Trophoblast cell (in vitro differentiated cells and primary cell): ENCODE measurements around the gene CNBD2.

Experiments used
- DNase-seq, 2 donors: peaks; one replicate each; pipeline ENCODE4 v3.0.0-alpha.2; 2016
- H2AFZ ChIP-seq: 2 replicates; pipeline ENCODE4 v1.6.1; 2013; ENCODE audit warnings: low read length, moderate library complexity, mild to moderate bottlenecking; ENCODE audit not compliant: insufficient read depth, poor library complexity
- H2AK5ac ChIP-seq: 2 replicates; pipeline ENCODE4 v1.6.1; 2013; ENCODE audit warnings: mild to moderate bottlenecking, low read length
- H2BK120ac ChIP-seq: 2 replicates; pipeline ENCODE4 v1.6.1; 2013; ENCODE audit warnings: low read length, mild to moderate bottlenecking, moderate library complexity; ENCODE audit not compliant: insufficient read depth, poor library complexity
- H2BK12ac ChIP-seq: 2 replicates; pipeline ENCODE4 v1.6.1; 2013; ENCODE audit warnings: mild to moderate bottlenecking, low read length, moderate library complexity
- H2BK5ac ChIP-seq: 2 replicates; pipeline ENCODE4 v1.6.1; 2013; ENCODE audit warnings: low read length, low read depth, moderate library complexity, mild to moderate bottlenecking; ENCODE audit not compliant: poor library complexity
- H3K14ac ChIP-seq: 2 replicates; pipeline ENCODE4 v1.6.1; 2013; ENCODE audit warnings: mild to moderate bottlenecking, low read length
- H3K18ac ChIP-seq: 2 replicates; pipeline ENCODE4 v1.6.1; 2013; ENCODE audit warnings: mild to moderate bottlenecking, low read length
- H3K23ac ChIP-seq: 2 replicates; pipeline ENCODE4 v1.6.1; 2013; ENCODE audit warnings: low read length
- H3K27ac ChIP-seq: 2 replicates; pipeline ENCODE4 v1.5.1; 2013; ENCODE audit warnings: low read depth, mild to moderate bottlenecking, inconsistent platforms, low read length, moderate library complexity
- H3K27me3 ChIP-seq: 2 replicates; pipeline ENCODE4 v1.6.1; 2013; ENCODE audit warnings: inconsistent platforms, mild to moderate bottlenecking, low read length, moderate library complexity; ENCODE audit not compliant: insufficient read depth
- H3K36me3 ChIP-seq, 2 experiments: 1 replicate in 1 of 2; 2 replicates in 1 of 2; pipeline ENCODE4 v1.6.1; 2013; ENCODE audit warnings: low read length in 2 of 2, mild to moderate bottlenecking in 2 of 2, moderate library complexity in 1 of 2; ENCODE audit not compliant: insufficient read depth in 2 of 2, control insufficient read depth in 1 of 2
- H3K4ac ChIP-seq: 2 replicates; pipeline ENCODE4 v1.6.1; 2013; ENCODE audit warnings: low read depth, mild to moderate bottlenecking, low read length, moderate library complexity
- H3K4me1 ChIP-seq, 2 experiments: 1 replicate in 1 of 2; 2 replicates in 1 of 2; pipeline ENCODE4 v1.6.1; 2013; ENCODE audit warnings: low read length in 2 of 2, mild to moderate bottlenecking in 2 of 2, moderate library complexity in 1 of 2; ENCODE audit not compliant: insufficient read depth in 2 of 2, control insufficient read depth in 1 of 2
- H3K4me2 ChIP-seq: 2 replicates; pipeline ENCODE4 v1.6.1; 2013; ENCODE audit warnings: inconsistent platforms, mild to moderate bottlenecking, low read length, moderate library complexity
- H3K4me3 ChIP-seq: 2 replicates; pipeline ENCODE4 v1.5.1; 2013; ENCODE audit warnings: mild to moderate bottlenecking, low read depth, low read length, inconsistent platforms
- H3K79me1 ChIP-seq: one replicate; pipeline ENCODE4 v1.6.1; 2013; ENCODE audit warnings: low read length
- H3K79me2 ChIP-seq: 2 replicates; pipeline ENCODE4 v1.6.1; 2013; ENCODE audit warnings: low read length, mild to moderate bottlenecking; ENCODE audit not compliant: control insufficient read depth, insufficient read depth, poor library complexity
- H3K9ac ChIP-seq: 2 replicates; pipeline ENCODE4 v1.6.1; 2013; ENCODE audit warnings: mild to moderate bottlenecking, low read length
- H3K9me3 ChIP-seq: 2 replicates; pipeline ENCODE4 v1.6.1; 2013; ENCODE audit warnings: low read depth, mild to moderate bottlenecking, control low read depth, inconsistent platforms, low read length; ENCODE audit not compliant: insufficient read depth
- H4K12ac ChIP-seq: 2 replicates; pipeline ENCODE4 v1.6.1; 2013; ENCODE audit warnings: low read depth, mild to moderate bottlenecking, low read length, moderate library complexity
- H4K8ac ChIP-seq: 2 replicates; pipeline ENCODE4 v1.6.1; 2013; ENCODE audit warnings: low read depth, mild to moderate bottlenecking, low read length, moderate library complexity
- H4K91ac ChIP-seq: one replicate; pipeline ENCODE4 v1.6.1; 2013; ENCODE audit warnings: low read depth, mild to moderate bottlenecking, low read length, moderate library complexity
- WGBS: extraction: QIAGEN DNeasy Blood & Tissue Kit; methylation state at CpG from one replicate; pipeline ENCODE4 v1.1.7; 2013; ENCODE audit warnings: missing lambda C conversion rate; ENCODE audit not compliant: insufficient read length, insufficient coverage; ENCODE audit errors: extremely low coverage; 5-methylcytosine and 5-hydroxymethylcytosine counted together

Gene CNBD2

GRCh38 chr20:35979544-35979943 is 11.2 kb downstream of the CNBD2 start:
- no CpG with 5 or more reads among the region's 5 CpGs for WGBS
- Histone ChIP-seq H3K36me3 (no peaks in the 10 kb centered on the region), H2BK5ac (no peak overlapping the region), H3K9me3 (no peaks in the 10 kb centered on the region), H3K18ac (no peak overlapping the region), H3K27ac (no peak overlapping the region), H2AFZ (no peak overlapping the region), H4K8ac (no peak overlapping the region), H4K91ac (no peak overlapping the region), H3K4me1 (no peaks in the 10 kb centered on the region), H4K12ac (no peak overlapping the region), H2AK5ac (no peak overlapping the region), H3K23ac (no peak overlapping the region), H3K79me1 (no peaks in the 10 kb centered on the region), H3K9ac (no peak overlapping the region), H3K79me2 (no peaks in the 10 kb centered on the region), H3K27me3 (no peaks in the 10 kb centered on the region), H3K14ac (no peak overlapping the region), H3K4ac (no peak overlapping the region), H2BK120ac (no peak overlapping the region), H2BK12ac (no peak overlapping the region), H3K4me2 (no peak overlapping the region), H3K4me3 (no peak overlapping the region)
- DNase-seq = no peak

DNA sequence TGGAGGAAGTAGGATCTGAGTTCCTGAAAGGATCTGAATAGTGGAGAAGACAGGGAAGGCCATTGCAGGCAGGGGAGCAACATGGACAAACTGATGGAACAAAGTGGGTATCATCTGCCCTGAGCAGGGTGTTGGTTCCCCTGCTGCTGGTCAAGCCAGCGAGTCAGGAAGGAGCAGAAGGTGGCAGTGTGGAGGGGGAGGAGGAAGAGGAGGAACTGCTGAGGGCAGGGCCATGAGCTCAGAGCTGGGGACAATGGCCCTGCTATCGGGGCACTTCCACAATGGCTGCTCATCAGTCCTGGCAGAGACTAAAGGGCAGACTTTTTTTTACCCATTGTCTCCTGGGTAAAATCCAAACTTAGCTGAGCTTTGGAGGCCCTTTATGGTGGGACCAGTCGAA is 13.6 kb downstream of the CNBD2 start:
- H2BK12ac ChIP-seq = no peak overlapping the region
- no peak overlapping the region for H4K12ac ChIP-seq
- H3K4me1 ChIP-seq = no peaks in the 10 kb centered on the region
- H3K79me1 ChIP-seq = no peaks in the 10 kb centered on the region
- H4K8ac ChIP-seq = no peak overlapping the region
- no peak overlapping the region for H2AK5ac ChIP-seq
- H3K4ac ChIP-seq = no peak overlapping the region
- no peak overlapping the region for H3K9ac ChIP-seq
- no peak overlapping the region for H3K27ac ChIP-seq
- H3K14ac ChIP-seq = no peak overlapping the region
- H3K4me2 ChIP-seq = no peak overlapping the region
- H3K36me3 ChIP-seq = no peaks in the 10 kb centered on the region
- no peak overlapping the region for H2BK120ac ChIP-seq
- H3K4me3 ChIP-seq = no peak overlapping the region
- H2BK5ac ChIP-seq = no peak overlapping the region
- no peak overlapping the region for H2AFZ ChIP-seq
- no peak overlapping the region for H4K91ac ChIP-seq
- H3K27me3 ChIP-seq = no peaks in the 10 kb centered on the region
- H3K9me3 ChIP-seq = no peaks in the 10 kb centered on the region
- no peak overlapping the region for H3K23ac ChIP-seq
- WGBS = no CpG with 5 or more reads among the region's 3 CpGs
- DNase-seq = no peak
- H3K18ac ChIP-seq = no peak overlapping the region
- H3K79me2 ChIP-seq = no peaks in the 10 kb centered on the region

DNA sequence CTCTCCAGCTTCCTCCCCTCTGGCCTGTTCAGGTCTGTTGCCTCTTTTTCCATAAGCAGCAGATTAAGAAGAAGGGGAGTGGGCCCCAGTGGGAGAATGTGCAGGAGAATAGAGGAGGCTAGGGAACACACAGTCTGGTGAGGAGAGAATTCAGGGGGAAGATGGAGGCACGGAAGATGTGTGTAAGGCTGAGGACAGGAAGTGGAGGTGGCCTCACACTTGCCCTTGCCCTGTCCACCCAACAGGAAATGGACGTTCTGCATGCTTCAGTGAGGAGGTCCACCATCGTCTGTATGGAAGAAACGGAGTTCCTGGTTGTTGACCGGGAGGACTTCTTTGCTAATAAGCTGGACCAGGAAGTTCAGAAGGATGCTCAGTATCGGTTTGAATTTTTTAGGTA is 16.0 kb downstream of the CNBD2 start:
- no peak overlapping the region for H3K4me3 ChIP-seq
- no peak overlapping the region for H2BK120ac ChIP-seq
- no peak overlapping the region for H4K8ac ChIP-seq
- WGBS = no CpG with 5 or more reads among the region's 6 CpGs
- H3K23ac ChIP-seq = no peak overlapping the region
- no peak overlapping the region for H2BK5ac ChIP-seq
- H3K27ac ChIP-seq = no peak overlapping the region
- no peak overlapping the region for H2AFZ ChIP-seq
- H2BK12ac ChIP-seq = no peak overlapping the region
- no peaks in the 10 kb centered on the region for H3K79me2 ChIP-seq
- no peak overlapping the region for H3K4me2 ChIP-seq
- no peaks in the 10 kb centered on the region for H3K36me3 ChIP-seq
- H3K27me3 ChIP-seq = no peaks in the 10 kb centered on the region
- DNase-seq = no peak
- H3K14ac ChIP-seq = no peak overlapping the region
- H3K9ac ChIP-seq = no peak overlapping the region
- no peaks in the 10 kb centered on the region for H3K9me3 ChIP-seq
- H3K4me1 ChIP-seq = no peaks in the 10 kb centered on the region
- H3K18ac ChIP-seq = no peak overlapping the region
- H2AK5ac ChIP-seq = no peak overlapping the region
- no peaks in the 10 kb centered on the region for H3K79me1 ChIP-seq
- H3K4ac ChIP-seq = no peak overlapping the region
- no peak overlapping the region for H4K12ac ChIP-seq
- H4K91ac ChIP-seq = no peak overlapping the region

- DNase-seq = no peak
- Histone ChIP-seq H3K79me1 (no peaks in the 10 kb centered on the region), H4K8ac (no peak overlapping the region), H3K9ac (no peak overlapping the region), H3K4me2 (no peak overlapping the region), H2BK12ac (no peak overlapping the region), H4K12ac (no peak overlapping the region), H2AFZ (no peak overlapping the region), H3K36me3 (no peaks in the 10 kb centered on the region), H3K9me3 (no peaks in the 10 kb centered on the region), H3K18ac (no peak overlapping the region), H3K27me3 (no peaks in the 10 kb centered on the region), H3K27ac (no peak overlapping the region), H3K14ac (no peak overlapping the region), H3K4ac (no peak overlapping the region), H2AK5ac (no peak overlapping the region), H2BK5ac (no peak overlapping the region), H4K91ac (no peak overlapping the region), H3K79me2 (no peaks in the 10 kb centered on the region), H2BK120ac (no peak overlapping the region), H3K4me1 (no peaks in the 10 kb centered on the region), H3K4me3 (no peak overlapping the region), H3K23ac (no peak overlapping the region)
- WGBS = no CpG with 5 or more reads among the region's 2 CpGs
These were observed 17.4 kb downstream of the CNBD2 start for GRCh38 chr20:35985806-35986205.
